DND-41 (cell line): ENCODE data around the gene CDS2.

ENCODE experiments used
- ATAC-seq: fragments of 200-7000 bp; cut with Tn5 transposase; 3 replicates; pipeline ENCODE4 v1.9.1; 2021; ENCODE audit warnings: low read depth; ENCODE audit not compliant: insufficient read depth
- DNase-seq: peaks from one replicate; pipeline ENCODE4 v3.0.0-alpha.2; 2020
- H2AFZ ChIP-seq: 2 replicates; pipeline ENCODE4 v1.6.0; 2012; ENCODE audit warnings: low read depth, low read length
- H3K27ac ChIP-seq: 2 replicates; pipeline ENCODE4 v1.5.1; 2012; ENCODE audit warnings: low read length, inconsistent platforms
- H3K27me3 ChIP-seq: fragments of 200-600 bp; sonication (generic); 2 replicates; pipeline ENCODE4 v1.6.0; 2012; ENCODE audit warnings: low read length, mild to moderate bottlenecking, inconsistent platforms; ENCODE audit not compliant: insufficient read depth, poor library complexity
- H3K36me3 ChIP-seq: 2 replicates; pipeline ENCODE4 v1.5.1; 2012; ENCODE audit warnings: low read length, inconsistent platforms; ENCODE audit not compliant: insufficient read depth
- H3K4me1 ChIP-seq: 2 replicates; pipeline ENCODE4 v1.5.1; 2012; ENCODE audit warnings: mild to moderate bottlenecking, low read length; ENCODE audit not compliant: insufficient read depth
- H3K4me2 ChIP-seq: 2 replicates; pipeline ENCODE4 v1.6.0; 2012; ENCODE audit warnings: mild to moderate bottlenecking, moderate library complexity, low read length, inconsistent platforms; ENCODE audit not compliant: insufficient read depth
- H3K4me3 ChIP-seq, 2 experiments: fragments of 200-600 bp in 1 of 2; shearing (Covaris generic) in 1 of 2; 2 replicates each; pipeline ENCODE4 v1.5.1; 2012 to 2016; ENCODE audit warnings: inconsistent platforms in 2 of 2, low read length in 2 of 2, mild to moderate bottlenecking in 2 of 2, low read depth in 1 of 2, moderate library complexity in 1 of 2
- H3K79me2 ChIP-seq: 2 replicates; pipeline ENCODE4 v1.6.0; 2012; ENCODE audit warnings: low read length, inconsistent platforms; ENCODE audit not compliant: insufficient read depth
- H3K9ac ChIP-seq: 2 replicates; pipeline ENCODE4 v1.6.0; 2012; ENCODE audit warnings: low read depth, mild to moderate bottlenecking, inconsistent platforms, low read length, moderate library complexity
- H3K9me3 ChIP-seq: 2 replicates; pipeline ENCODE4 v1.5.1; 2012; ENCODE audit warnings: low read length, moderate library complexity, mild to moderate bottlenecking, inconsistent platforms; ENCODE audit not compliant: insufficient read depth, severe bottlenecking
- H4K20me1 ChIP-seq: 2 replicates; pipeline ENCODE4 v1.6.0; 2012; ENCODE audit warnings: low read length; ENCODE audit not compliant: insufficient read depth
- CTCF ChIP-seq: IDR thresholded peaks from 2 replicates; pipeline ENCODE4 v1.5.1; 2012; ENCODE audit warnings: borderline replicate concordance, low read length, moderate library complexity, mild to moderate bottlenecking; ENCODE audit not compliant: poor library complexity, severe bottlenecking; ENCODE audit errors: extremely low read depth
- EZH2 ChIP-seq: IDR thresholded peaks from 3 replicates; pipeline ENCODE4 v1.6.1; 2012; ENCODE audit warnings: borderline replicate concordance, low read depth, mild to moderate bottlenecking, moderate library complexity, low read length, inconsistent platforms; ENCODE audit not compliant: severe bottlenecking

CDS2 gene

GRCh38 chr20:5180933-5181332 is 54.1 kb downstream of the CDS2 start:
- DNase-seq: no peak
- no peak overlapping the region for H2AFZ ChIP-seq
- no peak overlapping the region for H3K4me3 ChIP-seq
- H4K20me1 ChIP-seq: peaks cover 8% of the 10 kb centered on the region; the same call in 1 of the 2 replicates
- no peak overlapping the region for H3K4me2 ChIP-seq
- TF ChIP-seq CTCF (no peak), EZH2 (no peak)
- no peaks in the 10 kb centered on the region for H3K4me1 ChIP-seq
- ATAC-seq: no peak
- no peak overlapping the region for H3K9ac ChIP-seq
- no peak overlapping the region for H3K27ac ChIP-seq
- H3K9me3 ChIP-seq: no peaks in the 10 kb centered on the region
- H3K36me3 ChIP-seq: peaks cover 92% of the 10 kb centered on the region
- H3K79me2 ChIP-seq: peaks cover 4% of the 10 kb centered on the region; the same call in 1 of the 2 replicates
- H3K27me3 ChIP-seq: no peaks in the 10 kb centered on the region

GRCh38 chr20:5181492-5181891 is 54.7 kb downstream of the CDS2 start:
- no peak overlapping the region for H3K4me2 ChIP-seq
- H3K9me3 ChIP-seq: no peaks in the 10 kb centered on the region
- no peak for TF ChIP-seq CTCF
- TF ChIP-seq EZH2: no peak
- H3K4me1 ChIP-seq: no peaks in the 10 kb centered on the region
- DNase-seq (no peak), ATAC-seq (no peak)
- peaks cover 8% of the 10 kb centered on the region; the same call in 1 of the 2 replicates for H4K20me1 ChIP-seq
- no peak overlapping the region for H2AFZ ChIP-seq
- peaks cover 94% of the 10 kb centered on the region for H3K36me3 ChIP-seq
- no peak overlapping the region for H3K9ac ChIP-seq
- no peak overlapping the region for H3K4me3 ChIP-seq
- peaks cover 4% of the 10 kb centered on the region; the same call in 1 of the 2 replicates for H3K79me2 ChIP-seq
- H3K27ac ChIP-seq: no peak overlapping the region
- H3K27me3 ChIP-seq: no peaks in the 10 kb centered on the region

- H3K27ac ChIP-seq: no peak overlapping the region
- H3K4me1 ChIP-seq: no peaks in the 10 kb centered on the region
- DNase-seq: no peak
- no peaks in the 10 kb centered on the region for H3K9me3 ChIP-seq
- H2AFZ ChIP-seq: no peak overlapping the region
- peaks cover 8% of the 10 kb centered on the region; the same call in 1 of the 2 replicates for H4K20me1 ChIP-seq
- peaks cover 3% of the 10 kb centered on the region; the same call in 1 of the 2 replicates for H3K79me2 ChIP-seq
- H3K36me3 ChIP-seq: peaks cover 94% of the 10 kb centered on the region
- TF ChIP-seq EZH2: no peak
- H3K27me3 ChIP-seq: no peaks in the 10 kb centered on the region
- no peak overlapping the region for H3K4me2 ChIP-seq
- H3K9ac ChIP-seq: no peak overlapping the region
- no peak for ATAC-seq
- no peak overlapping the region for H3K4me3 ChIP-seq
Measured at GRCh38 chr20:5181958-5182357, 55.1 kb downstream of the CDS2 start.

- Histone ChIP-seq H3K36me3 (peaks cover 92% of the 10 kb centered on the region), H3K27ac (no peak overlapping the region), H3K4me1 (no peaks in the 10 kb centered on the region), H3K4me2 (no peak overlapping the region), H3K9me3 (no peaks in the 10 kb centered on the region), H3K27me3 (no peaks in the 10 kb centered on the region), H3K9ac (no peak overlapping the region), H3K4me3 (no peak overlapping the region), H3K79me2 (no peaks in the 10 kb centered on the region), H2AFZ (no peak overlapping the region), H4K20me1 (peaks cover 4% of the 10 kb centered on the region; the same call in 1 of the 2 replicates)
- ATAC-seq (no peak), DNase-seq (no peak)
- TF ChIP-seq EZH2 (no peak), CTCF (no peak)
Measured at GRCh38 chr20:5182615-5183254, 55.9 kb downstream of the CDS2 start.
